GM18517 (cell line): ENCODE results near the gene RIC8B.

Source experiments
- ATAC-seq: cut with Tn5 transposase; IDR thresholded peaks from one replicate; pipeline ENCODE4 v1.9.1; 2021; ENCODE audit warnings: mild to moderate bottlenecking, moderate library complexity; ENCODE audit not compliant: unreplicated experiment

The RIC8B gene

GRCh38 chr12:106794369-106794768 lies 19.9 kb downstream of the RIC8B start:
- ATAC-seq = no peak

GRCh38 chr12:106801167-106801708 lies 26.8 kb downstream of the RIC8B start:
- no peak for ATAC-seq

GRCh38 chr12:106801830-106802533 lies 27.5 kb downstream of the RIC8B start:
- ATAC-seq = no peak

- no peak for ATAC-seq
These were observed 30.2 kb downstream of the RIC8B start for GRCh38 chr12:106804668-106805067.

- no peak for ATAC-seq
These were observed 40.2 kb downstream of the RIC8B start for GRCh38 chr12:106814714-106815113.

GRCh38 chr12:106815741-106816140 lies 41.3 kb downstream of the RIC8B start:
- no peak for ATAC-seq

GRCh38 chr12:106816231-106816630 lies 41.7 kb downstream of the RIC8B start:
- ATAC-seq = no peak

GRCh38 chr12:106819991-106820390 lies 45.5 kb downstream of the RIC8B start:
- no peak for ATAC-seq

- ATAC-seq = no peak
These were observed 57.2 kb downstream of the RIC8B start for GRCh38 chr12:106831699-106832098.

GRCh38 chr12:106837782-106838181 lies 63.3 kb downstream of the RIC8B start:
- no peak for ATAC-seq

GRCh38 chr12:106839333-106839732 lies 64.9 kb downstream of the RIC8B start:
- no peak for ATAC-seq

- ATAC-seq = no peak
These were observed 65.8 kb downstream of the RIC8B start for GRCh38 chr12:106840243-106840642.

GRCh38 chr12:106841510-106842302 lies 67.2 kb downstream of the RIC8B start:
- ATAC-seq = no peak

GRCh38 chr12:106845902-106846301 lies 71.4 kb downstream of the RIC8B start:
- ATAC-seq = no peak

- ATAC-seq = no peak
These were observed 73.4 kb downstream of the RIC8B start for GRCh38 chr12:106847861-106848260.

GRCh38 chr12:106851306-106851705 lies 76.8 kb downstream of the RIC8B start:
- ATAC-seq = no peak

- no peak for ATAC-seq
These were observed 80.2 kb downstream of the RIC8B start for GRCh38 chr12:106854723-106855122.

- ATAC-seq = no peak
These were observed 80.8 kb downstream of the RIC8B start for GRCh38 chr12:106855221-106855758.

- ATAC-seq = no peak
These were observed 87.8 kb downstream of the RIC8B start for GRCh38 chr12:106861984-106862916.

- ATAC-seq = no peak
These were observed 88.7 kb downstream of the RIC8B start for GRCh38 chr12:106863189-106863588.

GRCh38 chr12:106865683-106866082 lies 91.2 kb downstream of the RIC8B start:
- no peak for ATAC-seq
